Measurements from ENCODE around the gene KIF11.

Gene KIF11

GRCh38 chr10:92678206-92678605 is 85.3 kb downstream of the KIF11 start:
- no peaks in the 10 kb centered on the region for H3K27me3 ChIP-seq (ENCODE audit: insufficient read depth, low read depth, severe bottlenecking)
- no peaks in the 10 kb centered on the region for H3K9me3 ChIP-seq (ENCODE audit: severe bottlenecking)
- TF ChIP-seq CTCF (IDR thresholded peaks at IDR 0.05; ENCODE audit: low read depth, low read length), result no peak
- H3K36me3 ChIP-seq, result no peaks in the 10 kb centered on the region
- no peak overlapping the region for H3K27ac ChIP-seq
- no peak for DNase-seq
- H3K4me3 ChIP-seq (ENCODE audit: low read depth, low read length), result no peak overlapping the region

- Histone ChIP-seq H3K27me3 (ENCODE audit: insufficient read depth, low read depth, severe bottlenecking) (no peaks in the 10 kb centered on the region), H3K27ac (no peak overlapping the region), H3K9me3 (ENCODE audit: severe bottlenecking) (peaks cover 3% of the 10 kb centered on the region), H3K36me3 (no peaks in the 10 kb centered on the region), H3K4me3 (ENCODE audit: low read depth, low read length) (no peak overlapping the region)
- no peak for DNase-seq
- no peak for TF ChIP-seq CTCF (IDR thresholded peaks at IDR 0.05; ENCODE audit: low read depth, low read length)
These were observed 88.4 kb downstream of the KIF11 start for GRCh38 chr10:92681306-92681834.

- no peaks in the 10 kb centered on the region for H3K36me3 ChIP-seq
- peaks cover 11% of the 10 kb centered on the region for H3K9me3 ChIP-seq (ENCODE audit: severe bottlenecking)
- no peaks in the 10 kb centered on the region for H3K27me3 ChIP-seq (ENCODE audit: insufficient read depth, low read depth, severe bottlenecking)
- no peak for DNase-seq
- peak overlapping the region; percentile 68 for H3K4me3 ChIP-seq (ENCODE audit: low read depth, low read length)
- no peak for TF ChIP-seq CTCF (IDR thresholded peaks at IDR 0.05; ENCODE audit: low read depth, low read length)
- H3K27ac ChIP-seq, result no peak overlapping the region
These were observed 95.6 kb downstream of the KIF11 start for GRCh38 chr10:92688573-92688926.

GRCh38 chr10:92688927-92689662 is 96.2 kb downstream of the KIF11 start:
- Histone ChIP-seq H3K36me3 (no peaks in the 10 kb centered on the region), H3K27me3 (ENCODE audit: insufficient read depth, low read depth, severe bottlenecking) (no peaks in the 10 kb centered on the region), H3K27ac (peak overlapping the region; percentile 73), H3K4me3 (ENCODE audit: low read depth, low read length) (peak overlapping the region; percentile 68), H3K9me3 (ENCODE audit: severe bottlenecking) (peaks cover 11% of the 10 kb centered on the region)
- peak; percentile 18; the same call in 1 of the 2 replicates for TF ChIP-seq CTCF (IDR thresholded peaks at IDR 0.05; ENCODE audit: low read depth, low read length)
- peak; percentile 65 for DNase-seq

- Histone ChIP-seq H3K27ac (peak within 1 kb of the TSS; percentile 73), H3K36me3 (peaks cover 6% of the 10 kb centered on the region; the same call in 1 of the 2 replicates), H3K27me3 (ENCODE audit: insufficient read depth, low read depth, severe bottlenecking) (no peaks in the 10 kb centered on the region), H3K4me3 (ENCODE audit: low read depth, low read length) (peak within 1 kb of the TSS; percentile 68), H3K9me3 (ENCODE audit: severe bottlenecking) (peaks cover 11% of the 10 kb centered on the region)
- TF ChIP-seq CTCF (IDR thresholded peaks at IDR 0.05; ENCODE audit: low read depth, low read length), result no peak
- DNase-seq, result peak; percentile 65
These were observed 96.8 kb downstream of the KIF11 start, which contains the start of gene HHEX for GRCh38 chr10:92689663-92690210. Gene HHEX (plus strand): TSS chr10:92689955. CDS start chr10:92689987, 32 bp downstream.
